Inferior parietal cortex (tissue), 1 donor: ENCODE measurements around the gene CELF4.

Experiments used
- DNase-seq: peaks from one replicate; pipeline ENCODE4 v3.0.0-alpha.2; 2016; ENCODE audit errors: extremely low spot score

Gene CELF4

GRCh38 chr18:37572736-37573135 is 7.1 kb upstream of the CELF4 start:
- no peak for DNase-seq

GRCh38 chr18:37571266-37571665 is 5.7 kb upstream of the CELF4 start:
- no peak for DNase-seq

- DNase-seq, result no peak
Observed at GRCh38 chr18:37570336-37570930, 4.8 kb upstream of the CELF4 start.

GRCh38 chr18:37568671-37569070 is 3.1 kb upstream of the CELF4 start:
- DNase-seq, result no peak

GRCh38 chr18:37567994-37568359 is 2.4 kb upstream of the CELF4 start:
- DNase-seq, result no peak

- DNase-seq, result no peak
Observed at GRCh38 chr18:37567061-37567993, 1.7 kb upstream of the CELF4 start.

GRCh38 chr18:37566479-37567060 is 972 bp upstream of the CELF4 start:
- DNase-seq, result no peak

GRCh38 chr18:37565977-37566478 is 430 bp upstream of the CELF4 start:
- DNase-seq, result no peak

- DNase-seq, result no peak
Observed at GRCh38 chr18:37564711-37565100, 892 bp downstream of the CELF4 start.

GRCh38 chr18:37563931-37564392 is 1.6 kb downstream of the CELF4 start:
- DNase-seq, result no peak

GRCh38 chr18:37561986-37562385 is 3.6 kb downstream of the CELF4 start:
- DNase-seq, result no peak

- DNase-seq, result no peak
Observed at GRCh38 chr18:37560003-37560402, 5.6 kb downstream of the CELF4 start.

- DNase-seq, result no peak
Observed at GRCh38 chr18:37559194-37559593, 6.4 kb downstream of the CELF4 start.

- no peak for DNase-seq
Observed at GRCh38 chr18:37554399-37554787, 11.2 kb downstream of the CELF4 start.

- DNase-seq, result no peak
Observed at GRCh38 chr18:37553633-37554398, 11.8 kb downstream of the CELF4 start.

- DNase-seq, result no peak
Observed at GRCh38 chr18:37552286-37552685, 13.3 kb downstream of the CELF4 start.

GRCh38 chr18:37551846-37552245 is 13.8 kb downstream of the CELF4 start:
- no peak for DNase-seq

GRCh38 chr18:37551249-37551648 is 14.3 kb downstream of the CELF4 start:
- no peak for DNase-seq

- no peak for DNase-seq
Observed at GRCh38 chr18:37550118-37550875, 15.3 kb downstream of the CELF4 start.

GRCh38 chr18:37548679-37549289 is 16.8 kb downstream of the CELF4 start:
- no peak for DNase-seq
